NCI-H526 treated with DMSO at 0.1 percent for 48 hours (cell line): ENCODE results near the gene FAM83B.
"Not testable (repeated sequence)": the region's sequence is repeated elsewhere in the genome, so short reads cannot be mapped to it uniquely, and the experiment has no call there.

Experiments
- DNase-seq: peaks from one replicate; lab custom pipeline; 2025; lab: John Stamatoyannopoulos, UW

The FAM83B gene

GRCh38 chr6:54979161-54979560 lies 132.6 kb downstream of the FAM83B start:
- DNase-seq: not testable (repeated sequence)

- no peak for DNase-seq
Measured at GRCh38 chr6:54980511-54981275, 134.1 kb downstream of the FAM83B start.

- DNase-seq: no peak
Measured at GRCh38 chr6:54981276-54981609, 134.7 kb downstream of the FAM83B start.

- no peak for DNase-seq
Measured at GRCh38 chr6:54981647-54982046, 135.1 kb downstream of the FAM83B start.

GRCh38 chr6:54987633-54988290 lies 141.2 kb downstream of the FAM83B start:
- no peak for DNase-seq

DNA sequence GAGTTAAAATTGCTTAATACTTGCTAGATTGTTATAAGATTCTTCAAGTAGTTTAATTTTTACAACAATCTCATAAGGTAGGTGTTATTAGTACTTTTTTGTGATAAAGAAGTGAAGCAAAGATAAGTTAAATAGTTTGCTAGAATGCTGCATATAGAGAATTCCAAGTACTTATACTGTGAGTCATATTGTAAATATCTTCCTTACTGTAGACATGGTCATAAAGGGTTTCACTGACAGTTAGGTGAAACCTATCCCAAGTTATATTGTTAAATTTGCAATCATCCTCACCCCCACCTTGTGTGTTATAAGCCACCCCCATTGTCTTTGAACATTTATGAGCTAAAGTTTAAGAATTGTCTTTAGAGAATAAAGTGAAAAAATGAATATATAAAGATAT lies 142.0 kb downstream of the FAM83B start:
- no peak for DNase-seq

GRCh38 chr6:54990001-54990400 lies 143.4 kb downstream of the FAM83B start:
- DNase-seq: no peak
